ENCODE data around the gene TMEM150A.

- TF ChIP-seq RAD21 (conservative IDR thresholded peaks at IDR 0.05) (no peak), POLR2AphosphoS5 (IDR thresholded peaks at IDR 0.05) (no peak), EP300 (conservative IDR thresholded peaks at IDR 0.05; ENCODE audit: poor library complexity, severe bottlenecking) (no peak), CTCF (IDR thresholded peaks at IDR 0.05; ENCODE audit: poor library complexity, severe bottlenecking) (no peak), MXI1 (conservative IDR thresholded peaks at IDR 0.05; ENCODE audit: poor library complexity, severe bottlenecking) (no peak), SMC3 (conservative IDR thresholded peaks at IDR 0.05; ENCODE audit: poor library complexity) (no peak), REST (IDR thresholded peaks at IDR 0.05; ENCODE audit: borderline replicate concordance) (no peak)
Measured at GRCh38 chr2:85611217-85611704, 8.8 kb upstream of the TMEM150A start.
